Keratinocyte (primary cell): ENCODE results near the gene IQSEC3.

Experiments used
- CTCF ChIP-seq, 3 experiments: IDR thresholded peaks in 1 of 3; conservative IDR thresholded peaks in 1 of 3; optimal IDR thresholded peaks in 1 of 3; 2 replicates in 2 of 3; 3 replicates in 1 of 3; pipeline versions ENCODE3 to v1.5.1; 2011; ENCODE audit warnings: low read length in 3 of 3, mild to moderate bottlenecking in 3 of 3, moderate library complexity in 2 of 3, control low read depth in 1 of 3, inconsistent platforms in 1 of 3; ENCODE audit not compliant: insufficient read depth in 2 of 3; ENCODE audit errors: extremely low read depth in 1 of 3
- EZH2 ChIP-seq: IDR thresholded peaks from one replicate; pipeline ENCODE4 v1.6.1; 2012; ENCODE audit warnings: inconsistent platforms, mild to moderate bottlenecking, low read length, moderate library complexity

GRCh38 chr12:148676-149416 is 82.3 kb downstream of the IQSEC3 start:
- TF ChIP-seq CTCF (optimal IDR thresholded peaks at IDR 0.05 in 1 of 3, IDR thresholded peaks at IDR 0.05 in 1 of 3, conservative IDR thresholded peaks at IDR 0.05 in 1 of 3; ENCODE audit: extremely low read depth in 1 of 3, insufficient read depth in 2 of 3, low read length in 3 of 3) (no peak), EZH2 (no peak)
